Neuron (in vitro differentiated cells): ENCODE data around the gene TSPAN14.
"Not testable (repeated sequence)": the region's sequence is repeated elsewhere in the genome, so short reads cannot be mapped to it uniquely, and the experiment has no call there.

Experiments
- H2AFZ ChIP-seq: one replicate; pipeline ENCODE4 v1.6.1; 2013; ENCODE audit warnings: low read depth, mild to moderate bottlenecking, inconsistent platforms, low read length, moderate library complexity
- H3K27me3 ChIP-seq: one replicate; pipeline ENCODE4 v1.6.1; 2013; ENCODE audit warnings: low read length; ENCODE audit not compliant: insufficient read depth
- H3K36me3 ChIP-seq: one replicate; pipeline ENCODE4 v1.6.1; 2013; ENCODE audit warnings: low read length; ENCODE audit not compliant: insufficient read depth
- H3K4me1 ChIP-seq: one replicate; pipeline ENCODE4 v1.6.1; 2013; ENCODE audit warnings: low read length; ENCODE audit not compliant: insufficient read depth
- H3K4me3 ChIP-seq: 2 replicates; pipeline ENCODE4 v1.5.1; 2013; ENCODE audit warnings: mild to moderate bottlenecking, low read length, moderate library complexity
- H3K9me3 ChIP-seq: one replicate; pipeline ENCODE4 v1.6.1; 2013; ENCODE audit warnings: low read length

TSPAN14 gene

DNA sequence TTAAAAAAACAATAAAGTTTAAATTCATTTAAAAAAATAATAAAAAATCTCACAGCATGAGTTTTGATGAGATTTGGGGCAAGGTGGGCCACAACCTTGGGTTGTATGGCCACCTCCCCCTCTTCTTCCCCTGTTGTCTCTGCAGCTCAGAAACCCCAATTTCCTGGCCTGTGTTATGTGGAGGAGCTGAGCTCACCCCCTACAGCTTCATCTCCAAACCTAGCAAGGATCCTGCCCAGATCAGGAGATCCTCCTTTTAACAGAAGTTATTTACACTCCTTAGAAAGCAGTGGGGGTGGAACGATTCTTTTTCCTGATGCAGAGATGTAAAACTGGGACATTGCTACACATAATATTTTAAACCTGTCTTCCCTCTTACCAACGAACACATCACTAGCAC, 76.7 kb downstream of the TSPAN14 start:
- Histone ChIP-seq H3K4me1 (no peaks in the 10 kb centered on the region), H2AFZ (no peak overlapping the region), H3K36me3 (no peaks in the 10 kb centered on the region), H3K4me3 (no peak overlapping the region), H3K27me3 (no peaks in the 10 kb centered on the region), H3K9me3 (peaks cover 3% of the 10 kb centered on the region)

DNA sequence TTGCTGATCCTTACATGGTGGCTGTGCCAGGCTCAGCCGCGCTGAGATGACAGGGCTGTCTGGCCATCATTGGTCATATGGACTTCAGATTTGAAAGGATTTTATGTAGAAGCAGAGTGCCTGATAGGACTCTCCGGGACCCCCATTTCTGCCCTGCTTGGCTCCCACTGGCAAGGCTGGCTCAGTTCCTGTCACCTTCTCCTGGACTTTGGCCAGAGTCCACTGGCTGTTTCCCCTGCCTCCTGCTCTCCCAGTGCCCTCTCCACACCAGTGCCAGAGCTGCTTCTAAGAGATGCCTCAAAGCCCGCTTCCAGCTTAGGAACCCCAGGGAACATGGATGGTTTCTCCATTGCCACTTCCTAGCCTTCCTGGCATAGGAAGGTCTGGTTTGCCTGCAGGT, 78.5 kb downstream of the TSPAN14 start:
- Histone ChIP-seq H3K9me3 (peaks cover 3% of the 10 kb centered on the region), H3K27me3 (no peaks in the 10 kb centered on the region), H3K4me3 (no peak overlapping the region), H3K36me3 (no peaks in the 10 kb centered on the region), H3K4me1 (no peaks in the 10 kb centered on the region), H2AFZ (no peak overlapping the region)

DNA sequence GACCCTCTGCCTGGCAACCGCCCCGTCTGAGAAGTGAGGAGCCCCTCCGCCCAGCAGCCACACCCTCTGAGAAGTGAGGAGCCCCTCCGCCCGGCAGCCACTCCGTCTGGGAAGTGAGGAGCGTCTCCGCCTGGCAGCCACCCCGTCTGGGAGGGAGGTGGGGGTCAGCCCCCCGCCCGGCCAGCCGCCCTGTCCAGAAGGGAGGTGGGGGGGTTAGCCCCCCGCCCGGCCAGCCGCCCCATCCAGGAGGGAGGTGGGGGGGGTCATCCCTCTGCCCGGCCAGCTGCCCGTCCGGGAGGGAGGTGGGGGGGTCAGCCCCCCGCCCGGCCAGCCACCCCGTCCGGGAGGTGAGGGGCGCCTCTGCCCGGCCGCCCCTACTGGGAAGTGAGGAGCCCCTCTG, 79.9 kb downstream of the TSPAN14 start:
- H3K4me3 ChIP-seq, H3K27me3 ChIP-seq: not testable (repeated sequence)

DNA sequence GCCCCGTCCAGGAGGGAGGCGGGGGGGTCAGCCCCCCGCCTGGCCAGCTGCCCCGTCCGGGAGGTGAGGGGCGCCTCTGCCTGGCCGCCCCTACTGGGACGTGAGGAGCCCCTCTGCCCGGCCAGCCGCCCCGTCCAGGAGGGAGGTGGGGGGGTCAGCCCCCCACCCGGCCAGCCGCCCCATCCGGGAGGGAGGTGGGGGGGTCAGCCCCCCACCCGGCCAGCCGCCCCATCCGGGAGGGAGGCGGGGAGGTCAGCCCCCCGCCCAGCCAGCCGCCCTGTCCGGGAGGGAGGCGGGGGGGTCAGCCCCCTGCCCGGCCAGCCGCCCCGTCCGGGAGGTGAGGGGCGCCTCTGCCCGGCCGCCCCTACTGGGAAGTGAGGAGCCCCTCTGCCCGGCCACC, 80.5 kb downstream of the TSPAN14 start:
- H3K9me3 ChIP-seq, H3K4me3 ChIP-seq: not testable (repeated sequence)

More for the DNA sequence above, 79.9 kb downstream of the TSPAN14 start:
- not testable (repeated sequence) for H2AFZ ChIP-seq, H3K36me3 ChIP-seq, H3K9me3 ChIP-seq, H3K4me1 ChIP-seq

GRCh38 chr10:80535671-80536360, 81.7 kb downstream of the TSPAN14 start:
- Histone ChIP-seq H3K4me1 (no peaks in the 10 kb centered on the region), H3K4me3 (no peak overlapping the region), H2AFZ (no peak overlapping the region), H3K27me3 (no peaks in the 10 kb centered on the region), H3K9me3 (peaks cover 3% of the 10 kb centered on the region), H3K36me3 (no peaks in the 10 kb centered on the region)

More for the DNA sequence above, 80.5 kb downstream of the TSPAN14 start:
- H3K27me3 ChIP-seq, H3K36me3 ChIP-seq, H2AFZ ChIP-seq, H3K4me1 ChIP-seq: not testable (repeated sequence)

GRCh38 chr10:80536361-80536835, 82.3 kb downstream of the TSPAN14 start:
- no peak overlapping the region for H2AFZ ChIP-seq
- no peaks in the 10 kb centered on the region for H3K4me1 ChIP-seq
- H3K36me3 ChIP-seq = no peaks in the 10 kb centered on the region
- no peaks in the 10 kb centered on the region for H3K27me3 ChIP-seq
- H3K9me3 ChIP-seq = peaks cover 3% of the 10 kb centered on the region
- no peak overlapping the region for H3K4me3 ChIP-seq

DNA sequence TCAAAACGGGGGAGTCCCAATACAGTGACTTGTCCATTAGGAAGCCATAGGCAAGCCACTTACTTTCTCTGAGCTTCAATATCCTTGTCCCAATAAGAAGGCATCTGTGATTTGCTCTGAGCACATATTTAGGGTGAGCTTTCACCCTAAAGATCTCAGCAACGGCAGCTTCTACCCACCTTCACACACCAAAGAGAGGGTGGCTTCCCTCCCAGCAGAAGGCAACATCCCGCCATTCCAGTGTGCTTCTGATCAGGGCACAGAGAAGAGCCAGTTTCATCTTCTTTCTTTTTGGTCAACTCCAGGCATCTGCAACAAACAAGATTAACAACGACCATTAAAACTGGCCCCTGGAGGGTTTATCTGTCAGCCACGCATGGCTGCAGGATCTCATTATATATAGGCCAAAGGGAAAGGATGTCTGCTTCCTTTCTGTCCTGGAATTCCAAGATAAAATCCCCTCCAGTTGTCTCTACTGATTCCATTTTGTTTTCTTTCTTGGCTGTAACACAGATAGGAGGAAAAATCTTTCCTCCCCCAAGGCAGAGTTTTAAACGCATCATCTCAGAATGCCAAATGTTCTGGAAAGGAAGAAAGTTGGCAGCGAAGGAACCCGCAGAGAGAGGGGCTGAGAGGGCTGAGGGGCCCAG, 83.1 kb downstream of the TSPAN14 start:
- H3K4me3 ChIP-seq = no peak overlapping the region
- no peak overlapping the region for H2AFZ ChIP-seq
- H3K4me1 ChIP-seq = no peaks in the 10 kb centered on the region
- H3K9me3 ChIP-seq = peaks cover 3% of the 10 kb centered on the region
- no peaks in the 10 kb centered on the region for H3K27me3 ChIP-seq
- no peaks in the 10 kb centered on the region for H3K36me3 ChIP-seq

DNA sequence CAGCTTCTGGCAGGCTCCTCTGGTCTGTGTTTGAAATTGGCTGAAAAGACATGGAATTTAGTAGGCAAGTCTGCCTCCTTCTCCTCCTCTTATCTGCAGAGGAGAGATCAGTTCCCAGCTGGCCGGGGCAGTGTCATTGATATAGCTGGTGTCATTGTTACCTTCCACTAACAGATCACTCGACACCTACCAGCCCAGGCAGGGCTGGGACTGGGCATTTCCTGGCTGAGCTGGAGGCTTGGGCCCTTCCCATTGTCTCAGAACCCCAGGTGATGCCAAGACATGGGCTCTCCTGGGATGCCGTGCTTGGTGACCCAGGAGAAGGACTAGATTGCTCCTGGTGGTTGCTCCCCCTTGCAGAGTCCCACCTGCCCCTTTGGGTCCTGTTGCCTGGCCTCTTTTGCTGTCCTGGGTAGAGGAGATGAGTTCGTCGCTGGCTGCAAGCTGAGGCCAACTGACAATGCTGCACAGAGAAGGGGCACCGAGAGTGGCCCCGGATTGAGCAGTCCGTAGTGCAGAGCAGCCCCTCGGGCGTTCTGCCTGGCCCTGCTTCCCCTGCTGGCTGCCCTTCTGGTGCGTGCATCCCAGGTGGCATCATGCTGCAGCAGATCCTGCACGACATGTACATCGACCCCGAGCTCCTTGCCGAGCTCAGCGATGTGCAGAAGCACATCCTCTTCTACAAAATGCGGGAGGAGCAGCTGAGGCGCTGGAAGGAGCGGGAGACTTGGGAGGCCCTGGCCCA, 83.8 kb downstream of the TSPAN14 start, which contains the start of gene SH2D4B:
SH2D4B (plus strand) TSS at position 167 of the 745 bp plus-strand sequence; CDS start at position 597, 430 bp downstream.
- Histone ChIP-seq H3K9me3 (peaks cover 6% of the 10 kb centered on the region), H3K36me3 (no peaks in the 10 kb centered on the region), H3K27me3 (no peaks in the 10 kb centered on the region), H2AFZ (no peak within 1 kb of the TSS), H3K4me3 (no peak within 1 kb of the TSS), H3K4me1 (no peaks in the 10 kb centered on the region)

DNA sequence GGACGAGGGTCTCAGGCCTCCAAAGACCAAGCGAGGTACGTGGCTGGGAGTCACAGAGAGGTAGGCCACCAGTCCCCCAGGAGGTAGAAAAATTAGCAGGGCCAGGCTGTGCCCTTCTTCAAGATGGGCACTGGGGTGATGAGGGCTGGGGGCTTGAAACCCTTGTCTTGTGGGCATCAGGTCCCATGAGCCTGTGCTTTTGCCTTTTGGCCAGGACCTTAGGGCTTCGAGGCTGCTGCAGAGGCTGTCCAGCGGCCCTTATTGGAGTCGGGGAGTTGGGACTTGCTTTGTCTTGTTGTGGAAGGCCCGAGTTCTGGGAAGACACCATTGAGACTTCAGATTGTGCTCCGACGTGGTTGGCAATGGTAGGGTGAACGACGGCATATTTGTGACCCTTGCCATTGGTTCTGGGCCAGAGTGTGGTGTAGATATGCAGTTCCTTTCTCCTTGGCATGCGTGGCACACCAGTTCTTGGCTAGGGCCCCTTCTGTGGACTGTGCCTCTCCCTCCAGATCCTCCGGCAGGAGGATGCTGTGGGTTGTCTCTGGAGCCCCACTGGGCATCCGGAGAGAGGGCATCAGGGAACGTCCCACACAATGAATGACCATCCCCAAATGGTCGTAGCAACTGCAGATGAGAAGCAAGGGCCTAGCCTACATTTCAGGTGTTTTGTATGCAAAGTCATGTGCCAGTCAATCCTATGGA, 84.5 kb downstream of the TSPAN14 start:
- H3K27me3 ChIP-seq = no peaks in the 10 kb centered on the region
- H3K9me3 ChIP-seq = peaks cover 6% of the 10 kb centered on the region
- no peak overlapping the region for H3K4me3 ChIP-seq
- H3K4me1 ChIP-seq = no peaks in the 10 kb centered on the region
- no peaks in the 10 kb centered on the region for H3K36me3 ChIP-seq
- no peak overlapping the region for H2AFZ ChIP-seq

DNA sequence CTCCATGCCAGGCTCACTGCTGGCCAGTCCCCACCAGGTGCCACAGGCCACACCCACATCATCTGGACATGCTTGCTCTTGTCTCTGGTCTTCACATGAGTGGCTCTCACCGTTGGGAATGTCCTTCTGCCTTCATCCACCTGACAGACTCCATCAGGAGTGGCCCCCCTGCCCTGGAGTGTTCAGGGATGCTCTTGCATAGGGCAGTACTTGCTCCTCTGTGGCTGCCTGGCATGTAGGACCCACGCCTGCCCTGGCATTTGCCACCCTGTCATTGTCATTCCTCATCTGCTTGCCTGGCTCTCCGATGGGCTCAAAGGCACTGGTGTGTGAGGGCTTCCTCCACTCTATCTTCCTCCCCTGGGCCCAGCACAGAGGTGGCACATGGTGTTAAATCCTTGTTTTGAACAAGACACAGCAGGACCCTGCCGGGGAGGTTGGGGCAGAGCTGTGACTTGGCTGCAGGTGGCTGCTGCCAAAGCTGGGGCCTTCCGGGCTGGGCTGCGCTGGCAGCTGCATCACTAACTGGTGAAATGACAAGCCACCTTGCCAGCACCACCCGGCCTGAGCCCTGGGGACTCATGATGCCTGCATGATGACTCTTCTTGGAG, 85.4 kb downstream of the TSPAN14 start:
- Histone ChIP-seq H3K4me3 (no peak overlapping the region), H3K27me3 (no peaks in the 10 kb centered on the region), H3K9me3 (peaks cover 6% of the 10 kb centered on the region), H3K36me3 (no peaks in the 10 kb centered on the region), H3K4me1 (peaks cover 3% of the 10 kb centered on the region), H2AFZ (no peak overlapping the region)

DNA sequence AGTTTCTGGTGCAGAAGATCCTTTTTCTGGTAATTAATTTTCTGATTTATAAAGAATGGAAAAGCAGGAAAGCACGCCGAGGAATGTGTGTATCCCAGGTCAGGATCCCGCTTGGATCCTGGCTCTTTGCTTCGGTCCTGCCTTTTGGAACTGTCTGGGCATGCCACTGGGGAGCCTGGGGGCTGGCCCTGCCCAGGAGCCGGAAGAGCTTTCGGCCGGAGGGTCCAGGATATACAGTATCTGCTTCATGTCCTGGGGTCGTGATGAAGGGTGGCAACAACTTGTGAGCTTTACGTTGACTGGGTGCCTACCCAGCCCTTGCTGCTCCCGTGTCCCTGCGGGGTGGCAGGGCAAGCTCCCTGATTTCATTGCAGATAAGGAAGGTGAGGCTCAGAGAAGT, 86.0 kb downstream of the TSPAN14 start:
- H3K36me3 ChIP-seq = no peaks in the 10 kb centered on the region
- no peak overlapping the region for H3K4me3 ChIP-seq
- no peaks in the 10 kb centered on the region for H3K27me3 ChIP-seq
- no peak overlapping the region for H2AFZ ChIP-seq
- peaks cover 6% of the 10 kb centered on the region for H3K9me3 ChIP-seq
- peaks cover 4% of the 10 kb centered on the region for H3K4me1 ChIP-seq

DNA sequence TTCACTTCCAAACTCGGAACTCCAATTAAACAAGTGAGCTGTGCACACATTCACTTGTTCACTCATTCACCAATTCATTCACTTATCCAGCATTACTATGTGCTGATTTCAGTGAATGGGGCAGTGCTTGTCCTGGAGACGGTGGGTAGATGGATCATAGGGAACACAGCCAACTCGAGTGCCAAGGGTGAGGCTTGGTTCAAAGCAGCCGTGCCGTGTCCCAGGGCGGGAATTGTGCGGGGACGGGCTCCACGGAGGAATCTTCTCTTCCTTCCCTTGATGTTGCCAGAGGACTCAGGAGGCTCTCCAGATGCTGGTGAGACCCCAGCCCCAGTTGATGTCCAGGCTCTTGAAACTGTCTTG, 86.5 kb downstream of the TSPAN14 start:
- Histone ChIP-seq H3K4me1 (peaks cover 4% of the 10 kb centered on the region), H2AFZ (no peak overlapping the region), H3K36me3 (no peaks in the 10 kb centered on the region), H3K4me3 (no peak overlapping the region), H3K27me3 (no peaks in the 10 kb centered on the region), H3K9me3 (peaks cover 5% of the 10 kb centered on the region)
